Stimulated activated CD4-positive, alpha-beta T cell treated with anti-CD3 and anti-CD28 coated beads, Interleukin-2, amount 100 ng/mL, for 4 hours (primary cell): Measurements from ENCODE around the gene HLCS.

ENCODE experiments used
- DNase-seq: peaks from one replicate; pipeline ENCODE4 v3.0.0-alpha.2; 2020; ENCODE audit warnings: low read depth

HLCS gene

DNA sequence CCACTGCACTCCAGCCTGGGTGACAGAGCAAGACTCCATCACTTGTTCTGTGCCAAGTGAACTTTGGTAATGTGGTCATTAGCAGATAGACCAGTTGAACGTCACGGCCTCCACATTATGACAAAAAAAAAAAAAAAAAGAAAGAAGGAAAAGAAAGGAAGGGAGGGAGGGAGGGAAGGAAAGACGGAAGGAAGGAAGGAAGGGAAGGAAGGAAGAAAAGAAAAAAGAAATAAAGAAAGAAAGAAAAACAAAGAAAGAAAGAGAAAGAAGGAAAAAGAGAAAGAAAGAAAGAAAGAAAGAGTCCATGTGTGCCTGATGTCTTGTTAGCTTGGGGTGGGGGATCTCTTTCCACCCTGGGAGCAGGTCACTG, 222.3 kb downstream of the HLCS start:
- DNase-seq: no peak

DNA sequence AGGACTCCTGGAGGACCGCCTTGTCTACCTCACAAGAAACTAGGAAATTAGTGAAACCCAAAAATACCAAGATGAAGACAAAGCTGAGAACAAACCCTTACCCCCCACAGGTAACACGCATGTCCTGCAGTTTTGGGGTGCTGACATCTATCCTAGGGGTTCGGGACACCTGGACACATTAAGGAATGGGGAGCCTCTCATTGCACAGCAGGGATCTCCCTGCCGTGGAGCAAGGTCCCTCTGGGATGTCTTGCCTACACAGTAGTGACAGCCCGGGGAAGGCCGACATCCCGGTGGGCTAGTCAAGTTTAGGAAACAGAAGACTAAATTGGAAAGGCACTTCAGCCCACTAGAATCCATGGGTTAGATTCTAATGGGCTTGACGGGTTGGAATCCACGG, 223.0 kb downstream of the HLCS start:
- no peak for DNase-seq

DNA sequence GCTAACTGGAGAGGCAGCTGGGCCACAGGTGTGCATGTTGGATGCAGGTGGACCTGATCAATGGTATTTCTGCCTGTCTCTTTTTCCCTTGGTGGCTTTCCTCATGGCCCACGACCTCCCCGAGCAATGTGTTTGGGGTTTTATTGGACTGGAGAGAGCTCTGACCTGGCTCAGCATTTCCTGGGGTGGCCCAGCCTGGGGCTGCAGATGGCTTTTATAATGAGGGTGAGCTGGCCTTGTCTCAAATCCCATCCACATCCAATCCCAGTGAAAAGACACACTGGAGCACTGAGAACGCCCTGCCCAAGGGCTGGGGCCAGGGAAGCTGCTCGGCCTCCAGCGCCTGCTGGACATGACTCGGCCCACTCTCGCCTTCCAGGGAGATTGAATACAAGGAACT, 223.5 kb downstream of the HLCS start:
- DNase-seq: no peak

DNA sequence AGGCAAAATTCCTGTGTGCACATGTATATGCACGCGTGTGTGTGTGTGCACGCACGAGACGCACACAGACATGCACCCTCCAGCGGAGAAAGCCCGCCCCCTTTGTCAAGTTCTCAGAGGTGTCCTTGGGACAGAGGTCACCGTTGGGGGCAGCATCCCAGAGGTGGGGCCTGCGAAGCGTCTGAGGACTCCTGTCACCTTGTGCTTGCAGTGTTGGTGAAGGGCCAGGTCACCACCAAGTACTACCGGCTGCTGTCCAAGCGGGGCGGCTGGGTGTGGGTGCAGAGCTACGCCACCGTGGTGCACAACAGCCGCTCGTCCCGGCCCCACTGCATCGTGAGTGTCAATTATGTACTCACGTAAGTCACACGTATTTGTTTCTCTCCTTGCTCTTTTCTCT, 225.0 kb downstream of the HLCS start:
- no peak for DNase-seq

DNA sequence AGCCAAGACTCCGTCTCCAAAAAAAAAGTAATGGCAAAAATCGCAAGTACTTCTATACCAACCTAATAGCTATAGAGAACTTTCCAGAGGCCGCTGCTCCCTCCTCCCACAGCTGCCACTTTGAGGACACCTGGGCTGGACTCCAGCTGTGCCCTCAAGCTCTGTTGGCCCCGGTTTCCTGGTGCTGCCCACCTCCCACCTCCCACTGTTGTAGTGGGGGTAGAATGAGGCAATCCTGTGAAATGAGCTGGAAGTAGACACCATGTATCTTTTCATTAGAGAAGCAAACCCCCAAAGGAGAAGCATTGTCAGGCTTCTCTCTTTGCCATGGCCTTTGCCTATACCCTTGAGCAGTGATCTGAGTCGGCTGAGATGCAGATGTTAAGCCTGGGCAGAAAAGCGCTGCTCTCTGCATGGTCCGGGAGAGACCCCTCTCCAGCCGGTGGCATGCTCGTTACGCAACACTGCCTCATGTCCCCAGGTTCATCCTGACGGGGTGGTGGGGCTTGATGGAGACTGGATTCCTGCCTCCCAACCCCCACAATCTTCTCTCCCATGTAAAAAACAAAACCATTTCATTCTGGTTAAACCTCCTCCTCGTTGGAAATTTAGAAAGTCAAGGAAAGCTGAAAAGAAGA, 227.9 kb downstream of the HLCS start:
- no peak for DNase-seq

DNA sequence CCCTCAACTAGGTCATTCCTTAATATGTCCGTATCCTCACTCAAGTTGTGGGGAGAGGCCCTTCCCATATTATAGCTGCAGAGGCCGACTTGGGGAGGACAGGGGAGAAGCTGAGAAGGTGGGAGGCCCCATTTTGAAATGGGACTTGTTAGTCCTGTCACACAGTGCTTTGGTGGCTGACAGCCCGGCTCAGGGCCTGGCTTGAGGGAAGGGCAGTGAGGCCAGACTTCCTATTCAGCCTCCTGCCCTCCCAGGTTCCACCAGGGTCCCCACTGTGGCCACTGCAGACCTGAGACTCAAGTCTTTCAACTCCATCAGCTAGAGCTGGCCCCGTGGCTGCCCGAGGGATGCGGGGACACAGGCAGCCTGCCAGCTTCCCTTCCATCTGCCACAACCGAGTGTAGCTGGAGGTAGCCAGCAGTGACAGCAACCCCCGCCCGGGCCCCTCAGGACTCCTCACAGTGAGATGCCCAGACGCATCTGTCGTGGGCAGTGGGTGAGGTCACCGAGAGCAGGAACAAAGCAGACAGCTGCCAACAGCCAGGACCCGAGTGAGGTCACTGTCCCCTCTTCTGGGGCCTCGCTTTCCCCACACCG, 230.6 kb downstream of the HLCS start:
- no peak for DNase-seq

DNA sequence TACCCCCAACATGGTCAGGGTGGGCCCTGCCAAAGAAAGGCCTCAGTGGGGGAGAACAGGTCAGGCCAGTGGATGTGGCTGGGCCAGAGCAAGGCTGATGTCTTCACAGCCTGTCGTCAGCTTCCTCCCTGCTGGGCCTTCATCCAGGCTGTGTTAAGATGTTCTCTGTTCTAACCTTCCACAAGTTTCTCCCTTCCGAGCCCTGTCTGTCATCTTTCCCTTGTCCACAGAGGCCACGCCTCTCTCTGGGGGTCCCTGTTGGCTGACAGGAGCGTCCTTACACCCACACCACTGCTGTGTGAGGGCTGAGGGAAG, 231.3 kb downstream of the HLCS start:
- no peak for DNase-seq

DNA sequence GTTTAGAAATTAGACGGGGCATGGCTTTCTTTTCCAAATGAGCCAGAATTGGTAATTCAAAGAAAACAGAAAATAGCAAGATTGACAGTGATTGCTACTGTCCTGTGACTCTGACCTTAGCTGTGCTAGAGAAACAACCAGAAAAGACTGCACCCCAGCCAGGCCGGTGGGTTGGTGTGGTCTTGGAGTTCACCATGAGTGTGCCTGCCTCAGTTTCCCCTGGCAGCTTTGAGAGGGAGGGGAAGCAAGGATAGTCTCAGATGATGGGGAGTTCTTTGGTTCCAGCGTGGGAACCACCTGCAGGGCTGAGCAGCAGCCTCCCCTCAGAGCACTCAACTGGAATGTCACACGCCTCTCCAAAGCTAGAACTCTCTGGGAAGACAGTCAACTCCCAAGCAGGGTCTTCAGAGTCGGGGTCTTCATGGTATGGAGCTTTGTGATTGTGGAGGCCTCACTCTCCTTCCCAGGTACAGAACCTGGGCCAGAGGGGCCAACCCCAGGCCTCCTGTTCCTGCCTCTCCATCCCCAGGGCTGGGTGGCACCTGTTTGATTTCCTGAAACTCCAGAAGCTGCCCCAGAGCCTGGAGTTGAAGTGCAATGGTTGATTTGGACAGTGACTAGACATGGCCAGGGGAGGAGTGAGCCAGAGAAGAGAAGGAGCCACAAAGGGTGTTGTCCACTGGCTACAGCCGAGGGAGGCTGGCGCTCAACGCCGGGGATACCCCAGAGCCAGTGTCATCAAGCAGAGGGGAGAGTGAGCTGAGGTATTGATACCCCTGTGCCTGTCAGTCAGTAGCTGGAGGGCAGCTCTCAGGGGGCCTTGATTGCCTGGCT, 231.9 kb downstream of the HLCS start:
- DNase-seq: no peak

DNA sequence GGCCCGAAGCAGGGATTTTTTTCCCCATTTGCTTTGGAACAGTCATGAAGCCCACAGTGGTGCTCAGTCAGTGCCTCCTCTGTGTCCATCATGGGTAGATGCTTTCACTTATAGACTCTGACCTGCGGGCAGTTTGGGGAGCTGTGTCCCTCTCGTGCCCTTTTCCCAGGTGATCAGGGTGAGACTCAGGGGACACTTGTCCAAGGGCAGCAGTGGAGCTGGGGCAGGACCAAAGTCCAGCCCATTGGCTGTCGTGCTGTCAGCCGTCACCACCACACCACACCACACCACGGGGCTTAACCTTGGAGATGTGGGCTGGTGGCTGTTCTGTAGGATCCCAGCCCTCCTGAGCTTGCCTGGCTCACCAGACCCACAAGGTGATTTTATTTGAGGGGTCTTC, 232.6 kb downstream of the HLCS start:
- no peak for DNase-seq

DNA sequence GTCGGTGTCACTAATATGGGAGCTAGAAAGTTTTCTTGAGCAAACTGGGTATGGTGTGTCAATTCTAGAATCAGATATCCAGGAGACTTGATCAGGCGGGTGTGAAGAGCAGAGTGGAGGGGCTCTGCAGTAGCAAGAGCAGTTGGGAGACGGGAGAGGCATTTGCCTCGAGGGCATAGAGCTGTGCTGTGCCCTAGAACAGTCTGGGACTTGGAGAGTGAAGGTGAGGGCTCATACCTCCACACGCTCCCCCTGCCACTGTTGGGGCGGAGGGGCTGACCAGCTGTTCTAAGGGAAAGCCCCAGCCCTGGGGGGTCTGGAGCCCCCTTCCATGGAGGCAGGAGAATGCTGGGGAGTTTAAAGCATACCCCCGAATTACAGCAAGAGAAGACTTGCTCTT, 233.7 kb downstream of the HLCS start:
- DNase-seq: no peak

DNA sequence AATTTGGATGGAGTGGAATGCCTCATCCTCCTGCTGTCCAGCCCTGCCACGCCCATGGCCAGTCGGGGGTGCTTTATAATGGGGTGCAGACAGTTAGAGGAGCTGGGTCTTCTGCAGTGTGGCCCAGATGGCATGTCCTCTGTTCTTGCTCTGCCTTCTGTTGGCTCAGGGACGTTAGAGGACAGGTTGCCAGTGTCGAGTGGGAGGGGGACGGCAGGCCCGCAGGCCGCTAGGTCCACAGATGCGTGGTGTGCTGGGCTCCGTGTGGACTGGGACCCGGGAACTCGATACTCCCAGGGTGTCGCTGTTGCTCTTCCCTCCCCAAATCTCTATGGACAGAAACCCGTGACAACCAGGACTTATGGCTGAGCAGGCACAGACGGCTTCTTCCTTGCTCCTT, 234.3 kb downstream of the HLCS start:
- no peak for DNase-seq

DNA sequence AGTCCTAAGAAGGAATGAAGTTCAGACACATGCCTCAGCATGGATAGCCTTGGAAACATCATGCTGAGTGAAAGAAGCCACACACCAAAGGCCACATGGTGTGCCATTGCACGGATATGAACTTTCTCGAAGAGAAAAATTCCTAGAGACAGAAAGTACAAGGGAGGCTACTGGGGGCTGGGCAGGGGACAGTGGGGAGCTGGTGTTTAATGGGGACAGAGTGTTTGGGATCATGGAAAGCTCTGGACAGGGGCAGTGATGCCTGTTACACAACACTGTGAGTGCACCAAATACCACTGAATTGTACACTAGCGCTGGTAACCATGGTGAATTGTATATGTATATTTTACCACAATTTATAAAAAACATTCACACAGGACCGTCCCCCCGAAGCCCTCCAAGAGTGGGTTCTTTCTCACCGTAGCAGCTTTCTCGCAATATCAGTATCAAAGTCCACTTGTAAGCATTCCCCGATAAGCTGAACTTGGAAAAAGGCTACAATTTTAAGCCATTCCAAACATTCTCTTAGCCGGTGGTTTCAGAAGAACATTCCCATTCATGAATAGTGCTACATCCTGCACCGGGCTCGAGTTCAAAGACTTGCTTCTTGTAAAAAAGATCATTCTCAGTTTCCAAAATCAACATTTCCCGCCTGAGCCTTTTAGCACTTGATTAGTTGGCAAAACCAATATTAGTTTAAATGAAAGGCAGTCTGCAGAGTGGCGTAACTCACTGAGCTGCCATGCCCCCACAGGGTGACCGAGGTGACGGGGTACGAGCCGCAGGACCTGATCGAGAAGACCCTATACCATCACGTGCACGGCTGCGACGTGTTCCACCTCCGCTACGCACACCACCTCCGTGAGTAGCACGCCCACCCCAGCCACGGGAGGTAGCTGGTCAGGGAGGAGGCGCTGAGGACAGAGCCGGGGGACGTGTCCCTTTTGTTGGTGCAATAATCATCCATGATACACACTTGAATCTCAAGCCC, 235.9 kb downstream of the HLCS start:
- no peak for DNase-seq

DNA sequence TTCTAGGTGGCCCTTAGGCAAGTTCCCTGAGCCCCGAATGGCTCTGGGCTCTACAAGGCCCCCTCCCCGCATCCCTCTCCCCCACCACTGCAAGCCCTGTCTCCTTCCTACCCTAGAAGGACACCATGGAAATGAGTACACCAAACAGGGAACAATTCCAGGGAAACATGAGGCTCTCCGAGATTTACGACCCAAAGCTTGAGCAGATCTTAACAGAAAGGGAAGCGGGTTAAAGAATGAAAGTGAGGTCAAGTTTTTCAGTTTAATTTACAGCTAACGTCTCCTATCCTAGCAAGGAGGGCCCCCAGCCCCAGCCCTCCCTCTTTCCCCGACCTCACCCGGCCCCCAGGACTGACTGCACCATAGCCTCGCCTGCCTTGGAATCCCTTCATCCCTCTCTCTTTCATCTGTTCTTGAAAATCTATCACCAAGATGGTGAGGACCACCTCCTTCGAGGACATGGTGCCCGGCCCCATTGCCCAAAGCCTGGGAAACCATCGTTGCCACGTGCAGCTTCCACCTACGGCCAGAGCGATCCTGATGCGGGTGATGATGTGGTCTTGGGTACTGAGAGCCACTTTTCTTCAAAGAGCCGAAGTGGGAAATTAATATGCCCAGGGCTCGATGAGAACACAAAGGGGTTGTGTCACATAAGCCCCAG, 237.0 kb downstream of the HLCS start:
- DNase-seq: no peak

DNA sequence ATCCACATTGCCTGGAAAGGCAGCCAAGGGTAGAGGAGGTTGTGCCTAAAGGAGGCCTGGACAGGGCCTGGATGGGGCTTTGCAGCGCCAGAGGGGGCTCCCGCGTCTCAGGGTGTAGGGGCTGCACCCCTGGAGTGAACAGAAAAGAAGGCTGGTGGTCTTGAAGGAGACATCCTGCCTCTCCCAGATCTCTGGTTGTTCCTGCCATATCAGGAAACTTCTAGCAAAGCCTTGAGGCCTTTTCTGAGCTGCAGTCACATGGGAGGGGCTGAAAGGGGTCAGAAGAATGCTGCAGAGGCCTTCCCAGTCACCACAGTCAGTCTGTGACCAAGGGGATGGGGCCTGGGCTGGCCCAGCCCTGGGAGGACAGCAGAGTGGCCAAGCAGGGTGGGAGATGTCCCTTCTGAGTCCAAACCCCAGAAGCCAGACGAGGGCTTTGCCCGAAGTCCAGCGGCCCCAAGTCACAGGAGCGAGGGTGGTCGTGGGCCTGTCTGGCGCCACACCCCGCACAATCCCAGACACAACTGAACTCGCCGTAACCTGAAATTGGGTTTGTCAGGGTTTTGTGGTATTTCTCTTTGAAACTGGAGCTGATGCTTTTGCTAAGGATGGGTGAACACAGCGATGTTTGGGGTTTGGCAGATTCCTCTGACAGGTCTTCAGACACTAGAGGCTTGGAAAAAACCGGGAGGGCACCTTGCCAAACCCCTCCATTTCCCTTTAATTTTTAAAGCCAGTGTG, 237.9 kb downstream of the HLCS start:
- no peak for DNase-seq

DNA sequence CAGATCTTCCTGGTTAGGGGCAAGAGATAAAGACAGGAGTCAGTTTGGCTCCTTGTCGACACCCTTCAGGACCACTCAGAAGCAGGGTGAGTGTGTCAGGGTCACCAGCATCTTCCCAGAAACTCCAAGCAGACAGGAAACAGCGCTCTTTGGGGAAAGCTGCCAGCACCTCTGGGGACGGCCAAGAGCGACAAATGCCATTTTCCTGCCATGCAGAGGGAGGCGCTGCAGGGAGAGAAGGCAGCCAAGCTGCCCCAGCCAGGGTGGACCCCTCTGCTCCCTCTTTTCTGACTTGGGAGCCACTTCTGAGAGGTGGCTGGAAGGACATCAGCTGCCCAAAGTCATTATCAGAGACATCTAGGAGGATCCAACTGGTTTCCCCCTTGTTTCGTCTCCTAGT, 238.6 kb downstream of the HLCS start:
- DNase-seq: no peak

DNA sequence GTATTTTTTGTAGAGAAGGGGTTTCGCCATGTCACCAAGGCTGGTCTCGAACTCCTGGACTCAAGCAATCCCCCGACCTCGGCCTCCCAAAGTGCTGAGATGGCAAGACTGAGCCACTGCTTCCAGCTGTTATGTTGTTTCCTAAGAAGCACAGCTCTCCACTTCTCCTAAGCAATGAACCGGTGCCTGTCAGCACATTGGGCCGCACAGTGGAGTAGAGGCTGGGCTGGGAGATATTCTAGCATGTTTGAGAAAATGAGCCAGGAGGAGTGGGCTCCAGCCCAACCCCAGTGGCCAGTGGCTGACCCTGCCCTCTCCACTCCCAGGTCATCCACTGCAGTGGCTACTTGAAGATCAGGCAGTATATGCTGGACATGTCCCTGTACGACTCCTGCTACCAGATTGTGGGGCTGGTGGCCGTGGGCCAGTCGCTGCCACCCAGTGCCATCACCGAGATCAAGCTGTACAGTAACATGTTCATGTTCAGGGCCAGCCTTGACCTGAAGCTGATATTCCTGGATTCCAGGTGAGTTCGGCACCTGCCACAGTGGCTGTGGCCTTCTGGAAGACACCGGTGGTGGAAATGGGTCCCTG, 240.6 kb downstream of the HLCS start:
- DNase-seq: no peak

DNA sequence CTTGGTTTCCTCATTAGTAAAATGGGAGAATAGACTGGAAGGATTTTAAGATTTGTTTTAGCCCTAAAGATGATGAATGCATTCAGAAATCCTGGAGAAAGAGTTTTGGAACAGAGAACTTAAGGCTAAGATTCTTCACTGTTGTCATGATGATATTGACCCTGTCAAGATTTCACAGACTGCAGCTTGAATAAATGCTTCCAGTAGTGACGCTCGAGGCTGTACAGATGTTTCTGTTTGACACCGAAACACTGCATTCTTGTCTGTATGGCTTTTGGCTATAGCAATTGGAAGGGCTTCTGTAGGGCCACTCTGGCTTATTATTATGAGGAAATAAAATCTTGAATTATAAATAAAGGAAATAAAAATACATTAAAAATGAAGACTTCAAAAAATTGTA, 241.8 kb downstream of the HLCS start:
- DNase-seq: no peak

DNA sequence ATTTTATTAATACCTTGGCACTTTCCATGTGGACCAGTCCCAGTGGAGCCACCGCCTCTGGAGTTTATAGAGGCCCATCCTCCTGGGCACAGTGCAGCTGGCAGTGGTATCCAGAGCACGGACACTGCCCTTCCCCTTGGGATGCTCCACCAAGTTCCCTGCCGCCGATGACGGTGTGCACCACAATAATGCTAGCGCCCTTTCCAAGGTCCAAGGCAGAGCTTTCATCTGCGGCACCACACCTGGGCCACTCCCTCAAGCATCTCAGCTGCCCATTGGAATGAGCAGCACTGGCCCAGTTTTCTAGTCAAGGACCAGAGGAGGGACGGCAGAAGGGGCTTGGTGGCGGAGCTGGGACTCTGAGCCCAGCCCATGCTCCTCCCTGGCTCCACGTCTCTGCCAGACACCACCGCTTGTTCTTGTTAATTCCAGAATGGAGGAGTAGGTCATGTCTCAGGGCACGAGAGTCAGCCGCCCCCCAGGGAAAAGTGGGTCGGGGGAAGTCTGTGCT, 243.0 kb downstream of the HLCS start:
- no peak for DNase-seq

DNA sequence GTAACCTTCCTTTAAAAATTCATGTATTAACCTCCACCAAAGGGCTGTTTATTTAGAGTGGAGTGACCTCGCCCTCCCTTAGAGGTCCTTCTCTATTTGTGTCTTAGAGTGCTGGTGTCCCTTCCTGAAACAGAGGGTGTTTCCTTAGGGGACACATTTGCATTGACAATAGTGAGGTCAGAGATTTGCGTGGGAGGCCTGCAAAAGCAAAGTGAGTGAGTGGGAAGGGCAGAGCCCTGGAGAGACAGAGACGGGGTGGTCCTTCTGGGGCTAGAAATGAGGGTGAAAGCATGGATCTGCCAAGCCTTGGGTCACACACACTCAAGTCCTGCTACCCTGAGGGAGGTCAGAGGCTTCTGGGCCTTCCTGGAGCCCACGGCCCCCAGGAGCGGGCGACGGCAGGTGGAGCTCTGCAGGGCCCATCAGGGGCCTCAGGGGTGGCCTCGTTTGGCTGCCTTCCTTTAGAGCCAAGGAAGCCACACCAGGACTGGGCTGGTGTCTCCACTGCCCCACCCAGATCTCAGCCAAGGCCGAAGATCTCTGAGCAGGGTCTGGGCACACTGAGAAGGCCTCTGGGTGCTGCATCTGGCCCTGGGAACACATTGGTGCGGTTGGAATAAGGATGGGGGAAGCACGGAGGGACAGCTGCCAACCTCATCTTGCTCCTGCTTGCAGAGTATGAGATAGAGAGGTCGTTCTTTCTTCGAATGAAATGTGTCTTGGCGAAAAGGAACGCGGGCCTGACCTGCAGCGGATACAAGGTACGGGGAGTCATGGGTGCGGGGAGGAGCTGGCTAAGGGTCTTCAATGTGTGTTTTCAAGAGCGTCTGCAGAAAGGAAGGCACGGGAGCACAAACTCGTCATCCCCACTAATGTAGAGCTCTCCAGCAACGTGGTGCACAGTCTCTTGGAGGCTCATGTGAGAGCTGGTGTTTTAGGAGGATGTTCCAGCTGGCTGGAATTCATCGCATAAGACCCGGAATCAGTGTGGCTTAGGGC, 243.8 kb downstream of the HLCS start:
- DNase-seq: no peak
